ENCODE results near the gene FAAP20. TPM values are rescaled to one million over a fixed set of nuclear protein-coding genes. Genes with fewer than 3 reads are reported as not detected.

FAAP20 gene
- total and polyA plus RNA-seq, 4 donors: 5.6 to 31.5 (median 15.7) TPM

- peak overlapping the region; percentile 79 to 81 for H3K27ac ChIP-seq (ENCODE audit: low read depth in 1 of 2, low read length in 2 of 2)
- peaks cover 10 to 35% (median 18%) of the 10 kb centered on the region in 4 donors for H3K4me1 ChIP-seq (ENCODE audit: control insufficient read depth in 4 of 4, insufficient read depth in 4 of 4, low read length in 3 of 4)
- H3K4me3 ChIP-seq (ENCODE audit: low read depth in 1 of 3, low read length in 3 of 3): no peak overlapping the region
- no peak overlapping the region for H3K9ac ChIP-seq (ENCODE audit: low read depth in 1 of 2, low read length in 2 of 2)
- H3K27me3 ChIP-seq (ENCODE audit: control insufficient read depth in 4 of 4, insufficient read depth in 4 of 4, low read length in 3 of 4): no peaks in the 10 kb centered on the region
- no peaks in the 10 kb centered on the region for H3K9me3 ChIP-seq (ENCODE audit: control insufficient read depth in 4 of 4, low read length in 3 of 4)
- H3K36me3 ChIP-seq (ENCODE audit: control insufficient read depth in 4 of 4, insufficient read depth in 3 of 4, low read depth in 1 of 4, low read length in 3 of 4): peaks cover 0 to 2% (median 0%) of the 10 kb centered on the region in 4 donors
- TF ChIP-seq HNF4A (conservative IDR thresholded peaks at IDR 0.05) (no peak), ATF3 (IDR thresholded peaks at IDR 0.05) (no peak), SP1 (IDR thresholded peaks at IDR 0.05) (no peak), CTCF (IDR thresholded peaks at IDR 0.05; ENCODE audit: low read depth, low read length, missing input control) (no peak), RXRA (IDR thresholded peaks at IDR 0.05) (no peak), TAF1 (conservative IDR thresholded peaks at IDR 0.05) (no peak), HNF4G (IDR thresholded peaks at IDR 0.05) (no peak), JUND (IDR thresholded peaks at IDR 0.05) (no peak), NR2F2 (IDR thresholded peaks at IDR 0.05) (no peak), REST (IDR thresholded peaks at IDR 0.05) (no peak), RAD21 (IDR thresholded peaks at IDR 0.05) (no peak), ZBTB33 (IDR thresholded peaks at IDR 0.05) (no peak), FOXA2 (IDR thresholded peaks at IDR 0.05) (no peak), EGR1 (IDR thresholded peaks at IDR 0.05; ENCODE audit: low read depth in 2 of 2) (no peak)
- WGBS: 78% methylated on average over 10 of the region's 10 CpGs
- no peak for DNase-seq (ENCODE audit: low spot score)
Observed at GRCh38 chr1:2212274-2212531, 17.6 kb upstream of the FAAP20 start.

- Histone ChIP-seq H3K36me3 (ENCODE audit: control insufficient read depth in 4 of 4, insufficient read depth in 3 of 4, low read depth in 1 of 4, low read length in 3 of 4) (peaks cover 0 to 2% (median 0%) of the 10 kb centered on the region in 4 donors), H3K9ac (ENCODE audit: low read depth in 1 of 2, low read length in 2 of 2) (no peak overlapping the region), H3K27ac (ENCODE audit: low read depth in 1 of 2, low read length in 2 of 2) (no peak overlapping the region), H3K27me3 (ENCODE audit: control insufficient read depth in 4 of 4, insufficient read depth in 4 of 4, low read length in 3 of 4) (no peaks in the 10 kb centered on the region), H3K9me3 (ENCODE audit: control insufficient read depth in 4 of 4, low read length in 3 of 4) (no peaks in the 10 kb centered on the region), H3K4me3 (ENCODE audit: low read depth in 1 of 3, low read length in 3 of 3) (no peak overlapping the region), H3K4me1 (ENCODE audit: control insufficient read depth in 4 of 4, insufficient read depth in 4 of 4, low read length in 3 of 4) (peaks cover 19 to 47% (median 27%) of the 10 kb centered on the region in 4 donors)
- DNase-seq (ENCODE audit: low spot score): no peak
- 98% methylated on average over 13 of the region's 13 CpGs for WGBS
- no peak for TF ChIP-seq JUND (IDR thresholded peaks at IDR 0.05)
- TF ChIP-seq RXRA (IDR thresholded peaks at IDR 0.05): no peak
- no peak for TF ChIP-seq FOXA2 (IDR thresholded peaks at IDR 0.05)
- no peak for TF ChIP-seq NR2F2 (IDR thresholded peaks at IDR 0.05)
- no peak for TF ChIP-seq ZBTB33 (IDR thresholded peaks at IDR 0.05)
- TF ChIP-seq EGR1 (IDR thresholded peaks at IDR 0.05; ENCODE audit: low read depth in 2 of 2): no peak
- TF ChIP-seq YY1 (IDR thresholded peaks at IDR 0.05): no peak
- no peak for TF ChIP-seq GABPA (IDR thresholded peaks at IDR 0.05 in 1 of 2, conservative IDR thresholded peaks at IDR 0.05 in 1 of 2)
- TF ChIP-seq HNF4G (IDR thresholded peaks at IDR 0.05): no peak
- no peak for TF ChIP-seq HNF4A (conservative IDR thresholded peaks at IDR 0.05)
- TF ChIP-seq REST (IDR thresholded peaks at IDR 0.05): no peak
- TF ChIP-seq TAF1 (conservative IDR thresholded peaks at IDR 0.05): no peak
- no peak for TF ChIP-seq ATF3 (IDR thresholded peaks at IDR 0.05)
- no peak for TF ChIP-seq FOXA1 (IDR thresholded peaks at IDR 0.05)
- no peak for TF ChIP-seq RAD21 (IDR thresholded peaks at IDR 0.05)
- no peak for TF ChIP-seq MAX (IDR thresholded peaks at IDR 0.05)
Observed at GRCh38 chr1:2210786-2211185, 16.2 kb upstream of the FAAP20 start.
